ENCODE measurements around the gene PDP2. TPM values are rescaled to one million over a fixed set of nuclear protein-coding genes. Genes with fewer than 3 reads are reported as not detected.

Gene PDP2
- total RNA-seq, 2 experiments from 2014 or later, result 13.8 to 29.2 TPM

- DNase-seq (ENCODE audit: low spot score), result no peak
- Histone ChIP-seq H3K9me2 (ENCODE audit: insufficient read depth, low read length) (no peaks in the 10 kb centered on the region), H3K36me3 (ENCODE audit: insufficient read depth, low read length) (peaks cover 29% of the 10 kb centered on the region), H2AFZ (ENCODE audit: low read length) (no peak overlapping the region), H3K79me2 (ENCODE audit: insufficient read depth, low read depth, low read length) (no peaks in the 10 kb centered on the region), H4K20me1 (ENCODE audit: insufficient read depth, low read length) (no peaks in the 10 kb centered on the region), H3K27ac (ENCODE audit: low read depth, low read length, poor library complexity, severe bottlenecking) (no peak overlapping the region), H3K4me2 (ENCODE audit: low read length) (no peak overlapping the region), H3K4me3 (ENCODE audit: low read depth, low read length, poor library complexity, severe bottlenecking) (no peak overlapping the region), H3K4me1 (ENCODE audit: insufficient read depth, low read length, poor library complexity, severe bottlenecking) (no peaks in the 10 kb centered on the region), H3K9me3 (ENCODE audit: low read length) (no peaks in the 10 kb centered on the region)
- intact Hi-C loops (cut with micrococcal nuclease; ENCODE audit: unreplicated experiment), result no loop called here
- no TSS peak for BruUV-seq (replicated peaks)
- CTCF ChIA-PET (ENCODE audit: unreplicated experiment), result no interaction called here
- POLR2A ChIA-PET, result no interaction called here
- TF ChIP-seq EZH2phosphoT487 (IDR thresholded peaks at IDR 0.05; ENCODE audit: borderline replicate concordance, low read depth, low read length) (no peak), CTCF (conservative IDR thresholded peaks at IDR 0.05; ENCODE audit: low read length) (no peak)
Observed at GRCh38 chr16:66890799-66891198, 10.5 kb downstream of the PDP2 start.

GRCh38 chr16:66891360-66891759 is 11.0 kb downstream of the PDP2 start:
- no peak overlapping the region for H3K27ac ChIP-seq (ENCODE audit: low read depth, low read length, poor library complexity, severe bottlenecking)
- no peak for DNase-seq (ENCODE audit: low spot score)
- H4K20me1 ChIP-seq (ENCODE audit: insufficient read depth, low read length), result no peaks in the 10 kb centered on the region
- H3K36me3 ChIP-seq (ENCODE audit: insufficient read depth, low read length), result peaks cover 24% of the 10 kb centered on the region
- no peaks in the 10 kb centered on the region for H3K9me2 ChIP-seq (ENCODE audit: insufficient read depth, low read length)
- H2AFZ ChIP-seq (ENCODE audit: low read length), result no peak overlapping the region
- H3K4me2 ChIP-seq (ENCODE audit: low read length), result no peak overlapping the region
- no peaks in the 10 kb centered on the region for H3K4me1 ChIP-seq (ENCODE audit: insufficient read depth, low read length, poor library complexity, severe bottlenecking)
- H3K9me3 ChIP-seq (ENCODE audit: low read length), result no peaks in the 10 kb centered on the region
- intact Hi-C loops (cut with micrococcal nuclease; ENCODE audit: unreplicated experiment), result no loop called here
- ChIA-PET POLR2A (no interaction called here), CTCF (ENCODE audit: unreplicated experiment) (no interaction called here)
- H3K79me2 ChIP-seq (ENCODE audit: insufficient read depth, low read depth, low read length), result no peaks in the 10 kb centered on the region
- TF ChIP-seq CTCF (conservative IDR thresholded peaks at IDR 0.05; ENCODE audit: low read length) (no peak), EZH2phosphoT487 (IDR thresholded peaks at IDR 0.05; ENCODE audit: borderline replicate concordance, low read depth, low read length) (no peak)
- BruUV-seq (replicated peaks), result no TSS peak
- no peak overlapping the region for H3K4me3 ChIP-seq (ENCODE audit: low read depth, low read length, poor library complexity, severe bottlenecking)

GRCh38 chr16:66891797-66892196 is 11.5 kb downstream of the PDP2 start:
- intact Hi-C loops (cut with micrococcal nuclease; ENCODE audit: unreplicated experiment), result no loop called here
- CTCF ChIA-PET (ENCODE audit: unreplicated experiment), result no interaction called here

More at GRCh38 chr16:66891797-66892196, 11.5 kb downstream of the PDP2 start:
- H2AFZ ChIP-seq (ENCODE audit: low read length), result no peak overlapping the region
- no peaks in the 10 kb centered on the region for H3K4me1 ChIP-seq (ENCODE audit: insufficient read depth, low read length, poor library complexity, severe bottlenecking)
- H3K79me2 ChIP-seq (ENCODE audit: insufficient read depth, low read depth, low read length), result no peaks in the 10 kb centered on the region
- H3K9me3 ChIP-seq (ENCODE audit: low read length), result no peaks in the 10 kb centered on the region
- POLR2A ChIA-PET, result interaction anchor here (1.8 kb wide), 1 partner anchor 11 kb away, joined by 4 read pairs; the partner anchor contains the start of gene PDP2
- no peak overlapping the region for H3K27ac ChIP-seq (ENCODE audit: low read depth, low read length, poor library complexity, severe bottlenecking)
- H3K4me2 ChIP-seq (ENCODE audit: low read length), result no peak overlapping the region
- BruUV-seq (replicated peaks), result no TSS peak
- no peak for DNase-seq (ENCODE audit: low spot score)
- H3K36me3 ChIP-seq (ENCODE audit: insufficient read depth, low read length), result peaks cover 19% of the 10 kb centered on the region
- no peaks in the 10 kb centered on the region for H3K9me2 ChIP-seq (ENCODE audit: insufficient read depth, low read length)
- TF ChIP-seq EZH2phosphoT487 (IDR thresholded peaks at IDR 0.05; ENCODE audit: borderline replicate concordance, low read depth, low read length) (no peak), CTCF (conservative IDR thresholded peaks at IDR 0.05; ENCODE audit: low read length) (no peak)
- no peaks in the 10 kb centered on the region for H4K20me1 ChIP-seq (ENCODE audit: insufficient read depth, low read length)
- H3K4me3 ChIP-seq (ENCODE audit: low read depth, low read length, poor library complexity, severe bottlenecking), result no peak overlapping the region

Measured in OCI-LY7 (cell line).